ENCODE data around the gene CENPP. TPM values are rescaled to one million over a fixed set of nuclear protein-coding genes. Genes with fewer than 3 reads are reported as not detected.
"Not testable (repeated sequence)": the region's sequence is repeated elsewhere in the genome, so short reads cannot be mapped to it uniquely, and the experiment has no call there.

CENPP gene
- total RNA-seq, 1 donor from 2014 or later = 4.5 TPM

DNA sequence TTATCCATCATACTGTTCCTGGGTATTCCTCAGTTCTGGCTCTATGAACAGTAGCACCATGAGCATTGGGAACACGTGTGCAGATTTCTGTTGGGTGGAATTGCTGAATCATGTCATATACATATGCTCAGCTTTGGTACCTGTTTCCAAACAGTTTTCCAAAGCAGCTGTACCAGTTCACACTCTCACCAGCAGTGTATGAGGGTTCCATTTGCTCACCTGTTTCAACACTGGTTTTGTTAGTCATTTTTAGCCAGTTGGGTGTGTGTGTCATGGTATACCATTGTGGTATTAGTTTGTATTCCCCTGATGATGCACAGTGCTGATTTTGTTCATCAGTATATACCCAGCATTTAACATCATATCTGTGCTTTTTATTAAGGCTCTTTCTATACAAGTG lies 266.8 kb downstream of the CENPP start:
- H3K27ac Mint-ChIP-seq (ENCODE audit: unreplicated experiment) = no peak overlapping the region
- no peaks in the 10 kb centered on the region for H3K9me3 Mint-ChIP-seq (ENCODE audit: unreplicated experiment)
- no peaks in the 10 kb centered on the region for H3K27me3 Mint-ChIP-seq (ENCODE audit: unreplicated experiment)
- peaks cover 28% of the 10 kb centered on the region for H3K4me1 Mint-ChIP-seq (ENCODE audit: unreplicated experiment)
- H3K36me3 Mint-ChIP-seq (ENCODE audit: low read depth, unreplicated experiment) = no peaks in the 10 kb centered on the region
- no peak overlapping the region for H3K4me3 Mint-ChIP-seq (ENCODE audit: unreplicated experiment)
- TF ChIP-seq, protein P1, sequence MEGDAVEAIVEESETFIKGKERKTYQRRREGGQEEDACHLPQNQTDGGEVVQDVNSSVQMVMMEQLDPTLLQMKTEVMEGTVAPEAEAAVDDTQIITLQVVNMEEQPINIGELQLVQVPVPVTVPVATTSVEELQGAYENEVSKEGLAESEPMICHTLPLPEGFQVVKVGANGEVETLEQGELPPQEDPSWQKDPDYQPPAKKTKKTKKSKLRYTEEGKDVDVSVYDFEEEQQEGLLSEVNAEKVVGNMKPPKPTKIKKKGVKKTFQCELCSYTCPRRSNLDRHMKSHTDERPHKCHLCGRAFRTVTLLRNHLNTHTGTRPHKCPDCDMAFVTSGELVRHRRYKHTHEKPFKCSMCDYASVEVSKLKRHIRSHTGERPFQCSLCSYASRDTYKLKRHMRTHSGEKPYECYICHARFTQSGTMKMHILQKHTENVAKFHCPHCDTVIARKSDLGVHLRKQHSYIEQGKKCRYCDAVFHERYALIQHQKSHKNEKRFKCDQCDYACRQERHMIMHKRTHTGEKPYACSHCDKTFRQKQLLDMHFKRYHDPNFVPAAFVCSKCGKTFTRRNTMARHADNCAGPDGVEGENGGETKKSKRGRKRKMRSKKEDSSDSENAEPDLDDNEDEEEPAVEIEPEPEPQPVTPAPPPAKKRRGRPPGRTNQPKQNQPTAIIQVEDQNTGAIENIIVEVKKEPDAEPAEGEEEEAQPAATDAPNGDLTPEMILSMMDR (IDR thresholded peaks at IDR 0.05; ENCODE audit: unreplicated experiment) = no peak
- no peak for DNase-seq (ENCODE audit: low spot score)

DNA sequence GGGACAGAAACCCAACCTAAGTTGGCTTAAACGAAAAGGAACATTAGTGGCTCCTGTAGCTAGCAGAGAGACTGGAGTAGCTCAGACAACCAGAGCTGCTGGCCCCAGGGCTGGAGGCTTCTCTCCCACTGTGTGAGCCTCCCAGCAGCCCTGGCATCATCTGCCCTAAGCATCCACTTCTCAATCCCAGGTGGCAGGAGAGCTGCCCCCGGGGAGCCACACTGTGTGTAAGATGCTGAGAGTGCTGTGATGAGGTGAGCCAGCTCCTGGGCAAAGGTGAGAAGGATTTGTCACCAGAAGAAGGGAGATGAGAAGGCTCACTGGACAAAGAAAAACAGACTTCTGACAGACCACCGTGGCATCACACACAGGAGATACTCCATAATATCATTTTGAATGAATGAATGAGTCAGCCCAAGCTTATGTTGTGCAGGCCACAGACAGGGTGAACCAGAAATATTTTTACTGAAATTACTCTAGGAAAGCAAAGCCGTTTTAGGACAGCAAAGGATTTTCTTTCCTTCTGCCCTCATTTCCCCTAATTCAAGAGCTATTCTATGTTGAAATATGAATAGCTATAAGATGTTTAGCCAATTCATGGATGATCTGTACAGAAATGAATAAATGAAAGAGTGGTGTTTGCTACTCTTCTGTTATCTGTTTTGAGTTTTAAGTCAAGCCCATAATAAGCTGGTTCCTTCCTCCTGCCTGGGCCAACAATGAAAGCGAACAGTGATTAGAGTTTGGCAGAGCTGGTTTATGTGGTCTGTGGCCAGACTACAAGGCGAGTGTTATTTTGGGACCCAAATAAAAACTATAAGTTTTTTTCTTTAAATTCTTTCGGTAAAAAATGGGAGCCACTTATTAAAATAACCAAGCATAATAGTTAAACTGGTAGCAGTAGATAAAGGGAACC lies 267.5 kb downstream of the CENPP start:
- Mint-ChIP-seq H3K36me3 (ENCODE audit: low read depth, unreplicated experiment) (no peaks in the 10 kb centered on the region), H3K27ac (ENCODE audit: unreplicated experiment) (no peak overlapping the region), H3K4me1 (ENCODE audit: unreplicated experiment) (peaks cover 28% of the 10 kb centered on the region), H3K4me3 (ENCODE audit: unreplicated experiment) (no peak overlapping the region), H3K9me3 (ENCODE audit: unreplicated experiment) (no peaks in the 10 kb centered on the region), H3K27me3 (ENCODE audit: unreplicated experiment) (no peaks in the 10 kb centered on the region)
- TF ChIP-seq, protein P1 (IDR thresholded peaks at IDR 0.05; ENCODE audit: unreplicated experiment) = no peak
- no peak for DNase-seq (ENCODE audit: low spot score)

DNA sequence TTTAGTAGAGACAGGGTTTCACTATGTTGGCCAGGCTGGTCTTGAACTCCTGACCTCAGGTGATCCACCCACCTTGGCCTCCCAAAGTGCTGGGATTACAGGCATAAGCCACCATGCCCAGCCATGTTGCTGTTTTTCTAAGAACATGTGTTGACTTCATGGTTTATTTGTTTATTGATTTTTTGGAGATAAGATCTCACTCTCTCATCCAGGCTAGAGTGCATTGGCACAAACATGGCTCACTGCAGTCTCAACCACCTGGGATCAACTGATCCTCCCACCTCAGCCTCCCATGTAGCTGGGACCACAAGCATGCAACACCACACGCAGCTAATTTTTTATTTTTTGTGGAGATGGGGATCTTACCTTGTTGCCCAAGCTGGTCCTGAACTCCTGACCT lies 269.3 kb downstream of the CENPP start:
- peaks cover 20% of the 10 kb centered on the region for H3K4me1 Mint-ChIP-seq (ENCODE audit: unreplicated experiment)
- H3K9me3 Mint-ChIP-seq (ENCODE audit: unreplicated experiment); H3K36me3 Mint-ChIP-seq (ENCODE audit: low read depth, unreplicated experiment); H3K4me3 Mint-ChIP-seq (ENCODE audit: unreplicated experiment); H3K27ac Mint-ChIP-seq (ENCODE audit: unreplicated experiment); DNase-seq (ENCODE audit: low spot score); H3K27me3 Mint-ChIP-seq (ENCODE audit: unreplicated experiment): not testable (repeated sequence)

DNA sequence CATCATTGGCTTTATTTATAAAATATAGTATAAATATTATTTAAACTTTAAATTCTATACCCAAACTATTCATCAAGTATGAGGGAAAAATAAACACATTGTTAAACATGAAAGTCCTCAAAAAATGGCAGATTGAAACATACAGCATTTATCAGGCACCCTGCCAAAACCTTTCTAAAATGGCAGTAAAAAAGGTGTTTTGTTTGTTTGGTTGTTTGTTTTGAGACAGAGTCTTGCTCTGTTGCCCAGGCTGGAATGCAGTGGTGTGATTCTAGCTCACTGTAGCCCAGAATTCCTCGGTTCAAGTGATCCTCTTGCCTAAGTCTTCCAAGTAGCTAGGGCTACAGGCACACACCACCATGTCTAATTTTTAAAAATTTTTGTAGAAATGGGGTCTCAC lies 270.2 kb downstream of the CENPP start:
- Mint-ChIP-seq H3K27me3 (ENCODE audit: unreplicated experiment) (peaks cover 2% of the 10 kb centered on the region), H3K27ac (ENCODE audit: unreplicated experiment) (no peak overlapping the region), H3K4me3 (ENCODE audit: unreplicated experiment) (no peak overlapping the region), H3K4me1 (ENCODE audit: unreplicated experiment) (peaks cover 12% of the 10 kb centered on the region), H3K9me3 (ENCODE audit: unreplicated experiment) (no peaks in the 10 kb centered on the region), H3K36me3 (ENCODE audit: low read depth, unreplicated experiment) (no peaks in the 10 kb centered on the region)
- TF ChIP-seq, protein P1 (IDR thresholded peaks at IDR 0.05; ENCODE audit: unreplicated experiment) = no peak
- DNase-seq (ENCODE audit: low spot score) = no peak

DNA sequence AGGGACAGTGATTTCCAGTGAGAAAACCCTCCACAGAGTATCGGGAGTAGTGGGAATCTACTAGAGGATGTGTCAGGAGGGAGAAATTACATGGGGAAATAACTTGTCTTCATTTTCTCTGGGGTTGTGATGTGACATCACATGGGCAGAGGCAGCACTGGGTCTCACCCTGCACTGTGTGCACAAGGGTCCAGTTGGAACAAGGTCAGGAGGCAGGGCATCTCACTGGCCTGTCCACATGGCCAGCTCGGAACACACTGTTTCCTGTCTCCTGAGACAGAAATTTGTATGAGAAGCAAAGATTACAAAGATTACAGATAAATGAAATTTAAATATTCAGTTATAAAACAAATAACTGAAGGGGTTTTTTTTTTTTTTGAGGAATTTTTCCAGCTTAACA lies 272.6 kb downstream of the CENPP start:
- Mint-ChIP-seq H3K4me3 (ENCODE audit: unreplicated experiment) (no peak overlapping the region), H3K9me3 (ENCODE audit: unreplicated experiment) (no peaks in the 10 kb centered on the region), H3K27me3 (ENCODE audit: unreplicated experiment) (peaks cover 2% of the 10 kb centered on the region), H3K36me3 (ENCODE audit: low read depth, unreplicated experiment) (peaks cover 3% of the 10 kb centered on the region), H3K27ac (ENCODE audit: unreplicated experiment) (no peak overlapping the region), H3K4me1 (ENCODE audit: unreplicated experiment) (peaks cover 5% of the 10 kb centered on the region)
- DNase-seq (ENCODE audit: low spot score) = no peak
- TF ChIP-seq, protein P1 (IDR thresholded peaks at IDR 0.05; ENCODE audit: unreplicated experiment) = no peak

All from endothelial cell (in vitro differentiated cells).